DMS53 (cell line): Measurements from ENCODE around the gene FBXO17.
"Not testable (repeated sequence)": the region's sequence is repeated elsewhere in the genome, so short reads cannot be mapped to it uniquely, and the experiment has no call there.

Source experiments
- DNase-seq: peaks from one replicate; lab custom pipeline; 2025; lab: John Stamatoyannopoulos, UW

FBXO17 gene, protein sequence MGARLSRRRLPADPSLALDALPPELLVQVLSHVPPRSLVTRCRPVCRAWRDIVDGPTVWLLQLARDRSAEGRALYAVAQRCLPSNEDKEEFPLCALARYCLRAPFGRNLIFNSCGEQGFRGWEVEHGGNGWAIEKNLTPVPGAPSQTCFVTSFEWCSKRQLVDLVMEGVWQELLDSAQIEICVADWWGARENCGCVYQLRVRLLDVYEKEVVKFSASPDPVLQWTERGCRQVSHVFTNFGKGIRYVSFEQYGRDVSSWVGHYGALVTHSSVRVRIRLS

DNA sequence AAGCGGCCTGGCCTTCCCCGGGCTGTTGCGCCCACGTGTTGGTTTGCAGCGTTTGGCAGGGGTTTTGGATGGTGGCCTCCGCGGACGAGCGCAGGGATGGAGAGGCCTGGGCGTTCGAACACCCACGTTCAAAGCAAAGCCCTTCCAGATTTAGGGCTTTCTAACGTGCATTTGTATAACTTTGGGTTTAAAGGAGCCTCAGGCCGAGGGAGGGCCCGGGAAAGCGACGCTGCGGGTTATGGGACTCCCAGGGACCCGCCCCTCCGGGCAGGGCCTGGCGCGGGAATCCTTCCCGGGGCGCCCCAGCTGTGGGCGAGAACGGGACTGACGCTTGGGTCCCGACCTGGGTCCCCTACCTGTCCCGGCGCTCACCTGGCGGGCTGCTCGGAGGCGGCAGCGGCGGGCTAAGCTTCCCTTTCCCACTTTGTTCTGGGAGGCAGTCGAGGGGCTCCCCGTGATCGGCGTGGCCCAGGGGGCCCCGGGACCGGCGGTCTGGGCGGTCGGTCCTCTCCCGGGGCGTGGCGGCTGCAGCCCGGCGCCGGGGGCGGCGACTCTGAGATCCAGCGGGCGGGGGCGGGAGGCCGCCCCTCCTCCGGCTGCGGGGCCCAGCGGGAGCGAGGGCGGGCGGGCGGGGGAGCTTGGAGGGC, at the start of gene FBXO17:
Gene FBXO17 (minus strand): TSS at position 529 of the 647 bp plus-strand sequence. CDS start 25,423 bp downstream, outside the sequence.
- DNase-seq, result no peak

DNA sequence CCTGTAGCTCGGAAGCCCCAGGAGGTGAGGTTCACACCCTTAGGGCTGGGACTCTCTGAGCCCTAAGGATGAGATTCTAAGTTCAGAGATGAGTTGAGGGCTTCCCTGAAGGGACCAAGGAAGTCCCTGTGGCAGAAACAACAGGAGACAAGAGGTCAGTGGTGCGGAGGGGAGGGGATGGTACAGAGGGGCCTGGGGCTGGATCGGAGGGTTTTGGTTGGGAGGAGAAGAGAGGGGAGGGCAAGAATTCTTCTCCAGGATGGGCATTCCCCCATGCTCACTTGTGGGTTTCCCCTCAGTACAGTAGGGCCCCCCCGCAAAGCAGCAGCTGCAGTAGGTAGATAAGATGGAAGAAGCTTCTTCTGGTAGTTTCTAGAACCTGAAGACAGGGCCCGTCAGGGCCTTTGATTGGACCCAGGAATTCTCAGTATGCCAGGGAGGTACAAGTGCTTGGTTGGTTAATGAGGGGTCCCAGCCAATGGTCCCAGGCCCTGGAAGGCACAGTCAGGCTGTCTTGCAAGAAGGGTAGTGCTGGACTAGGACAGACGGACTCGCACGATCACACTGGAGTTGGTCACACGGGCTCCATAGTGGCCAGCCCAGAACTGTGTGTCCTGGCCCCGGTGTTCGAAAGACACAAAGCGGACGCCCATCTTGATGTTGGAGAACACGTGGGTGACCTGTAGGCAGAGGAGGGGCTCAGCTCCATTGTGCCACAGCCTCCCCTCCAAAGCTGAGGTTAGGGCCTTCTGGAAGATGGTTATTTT, 49.5 kb upstream of the FBXO17 start:
- DNase-seq, result no peak

DNA sequence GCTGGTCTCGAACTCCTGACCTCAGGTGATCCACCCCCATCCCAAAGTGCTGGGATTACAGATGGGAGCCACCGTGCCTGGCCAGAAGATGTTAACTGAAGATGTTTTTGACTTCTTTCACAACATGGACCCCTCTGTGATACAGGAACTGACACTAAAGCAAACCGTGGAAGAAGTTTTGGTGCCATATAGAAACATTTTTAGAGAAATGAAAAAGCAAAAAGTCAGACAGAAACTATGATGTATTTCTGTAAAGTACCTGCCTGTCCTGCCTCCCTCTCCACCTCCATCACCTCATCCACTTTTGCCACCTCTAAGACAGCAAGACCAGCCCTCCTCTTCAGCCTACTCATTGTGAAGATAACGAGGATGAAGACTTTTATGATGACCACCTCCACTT, 45.5 kb upstream of the FBXO17 start:
- no peak for DNase-seq

DNA sequence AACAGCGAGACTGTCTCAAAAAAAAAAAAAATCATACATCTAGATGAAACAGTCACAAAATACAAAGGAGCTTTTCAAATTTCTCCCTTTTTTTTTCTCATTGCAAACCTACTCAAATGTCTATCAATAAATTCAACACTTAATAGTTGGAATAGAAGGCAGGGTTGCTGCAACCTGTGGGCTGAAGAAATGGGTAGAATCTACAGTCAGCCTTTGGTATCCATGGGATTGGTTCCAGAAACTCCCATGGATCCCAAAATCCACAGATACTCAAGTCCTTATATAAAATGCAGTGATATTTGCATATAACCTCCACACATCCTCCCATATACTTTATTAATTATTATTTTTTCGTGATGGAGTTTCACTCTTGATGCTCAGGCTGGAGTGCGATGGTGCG, 42.1 kb upstream of the FBXO17 start:
- DNase-seq, result no peak

DNA sequence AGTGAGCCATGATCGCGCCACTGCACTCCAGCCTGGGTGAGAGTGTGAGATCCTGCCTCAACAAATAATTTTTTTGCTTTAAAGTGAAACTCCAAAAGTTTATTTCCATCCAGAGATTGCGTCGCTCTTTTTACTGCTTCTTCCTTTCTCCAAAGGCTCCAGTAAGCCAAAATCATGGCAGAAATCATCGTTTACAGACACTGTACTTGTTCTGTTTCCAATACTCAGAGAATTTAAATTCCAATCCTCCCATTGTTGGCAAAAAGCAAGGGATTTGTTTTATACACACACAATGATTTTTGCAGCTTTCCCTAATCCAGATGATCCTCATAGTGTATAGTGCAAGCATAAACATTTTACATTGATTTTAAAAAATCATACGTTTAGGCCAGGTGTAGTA, 41.5 kb upstream of the FBXO17 start:
- no peak for DNase-seq

DNA sequence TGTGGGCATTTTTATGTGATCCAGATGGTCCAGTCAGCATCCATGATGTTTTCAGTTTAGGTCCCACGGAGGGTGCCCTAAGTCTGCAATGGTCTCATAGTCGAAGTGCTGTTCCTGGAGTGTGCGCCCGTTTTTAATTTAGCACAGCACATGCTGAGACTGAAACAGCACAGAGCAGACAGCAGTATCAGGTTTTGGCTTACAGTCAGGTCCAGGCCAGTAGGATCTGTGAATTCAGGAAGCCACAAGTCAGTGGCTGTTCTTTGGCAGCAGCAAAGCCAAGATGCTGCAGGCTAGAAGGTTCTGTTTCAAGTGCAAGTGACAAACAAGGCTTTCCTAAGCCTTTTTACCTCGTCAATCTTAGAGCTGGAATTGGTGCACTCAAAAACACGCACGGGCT, 38.5 kb upstream of the FBXO17 start:
- DNase-seq, result no peak

DNA sequence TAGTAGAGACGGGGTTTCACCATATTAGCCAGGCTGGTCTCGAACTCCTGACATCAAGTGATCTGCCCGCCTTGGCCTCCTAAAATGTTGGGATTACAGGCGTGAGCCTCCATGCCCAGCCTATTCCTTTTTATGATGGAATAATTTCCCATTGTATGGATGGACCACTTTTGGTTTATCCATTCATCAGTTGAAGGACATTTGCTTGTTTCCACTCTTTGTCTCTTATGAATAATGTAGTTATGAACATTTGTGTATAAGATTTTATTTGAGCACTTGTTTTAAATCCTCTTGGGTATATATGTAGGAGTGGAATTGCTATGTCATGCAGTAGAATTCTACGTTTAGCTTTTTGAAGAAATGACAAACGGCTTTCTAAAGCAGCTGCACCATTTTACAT, 33.5 kb upstream of the FBXO17 start:
- no peak for DNase-seq

DNA sequence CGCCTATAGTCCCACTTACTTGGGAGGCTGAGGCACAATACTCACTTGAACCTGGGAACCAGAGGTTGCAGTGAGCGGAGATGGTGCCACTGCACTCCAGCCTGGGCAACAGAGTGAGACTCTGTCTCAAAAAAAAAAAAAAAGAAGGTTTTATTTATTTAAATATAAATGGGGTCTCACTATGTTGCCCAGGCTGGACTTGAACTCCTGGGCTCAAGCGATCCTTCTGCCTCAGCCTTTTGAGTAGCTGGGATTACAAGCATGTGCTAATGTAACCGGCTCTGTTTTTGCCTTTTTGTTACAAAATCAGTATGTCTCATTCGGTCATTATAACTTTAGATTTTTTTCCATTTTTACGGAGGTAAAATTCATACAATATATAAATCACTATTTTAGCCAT, 32.6 kb upstream of the FBXO17 start:
- DNase-seq, result no peak

DNA sequence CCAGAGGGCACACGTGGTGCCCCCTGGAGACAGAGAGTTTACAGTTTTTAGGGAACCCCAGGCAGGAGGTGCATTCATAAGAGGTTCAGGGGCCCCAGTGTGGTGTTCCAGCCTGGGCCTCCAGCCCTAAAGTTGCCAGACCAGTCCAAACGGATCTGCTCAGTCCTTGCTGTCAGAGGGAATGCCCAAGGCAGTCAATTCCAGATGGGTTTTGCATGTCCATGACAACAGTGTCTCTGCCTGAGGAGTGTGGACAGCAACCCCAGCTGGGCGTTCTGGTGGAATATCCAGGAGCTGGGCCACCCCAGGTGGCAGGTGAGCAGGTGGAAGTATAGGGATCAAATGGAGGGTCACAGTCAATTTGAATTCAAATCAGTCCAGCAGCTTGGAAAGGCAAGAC, 31.6 kb upstream of the FBXO17 start:
- peak; percentile 28 for DNase-seq

DNA sequence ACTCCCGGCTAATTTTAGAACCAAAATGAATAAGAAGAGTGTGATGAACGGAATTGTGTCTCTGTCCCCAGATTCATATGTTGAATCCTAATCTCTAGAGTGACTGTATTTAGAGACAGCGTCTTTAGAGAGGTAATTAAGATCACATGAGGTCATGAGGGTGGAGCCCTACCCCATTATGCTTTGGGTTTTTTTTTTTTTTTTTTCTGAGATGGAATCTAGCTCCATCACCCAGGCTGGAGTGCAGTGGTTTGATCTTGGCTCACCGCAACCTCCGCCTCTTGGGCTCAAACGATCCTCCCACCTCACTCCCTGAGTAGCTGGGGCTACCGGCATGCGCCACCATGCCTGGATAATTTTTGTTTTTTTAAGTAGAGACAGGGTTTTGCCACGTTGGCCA, 28.9 kb upstream of the FBXO17 start:
- no peak for DNase-seq

DNA sequence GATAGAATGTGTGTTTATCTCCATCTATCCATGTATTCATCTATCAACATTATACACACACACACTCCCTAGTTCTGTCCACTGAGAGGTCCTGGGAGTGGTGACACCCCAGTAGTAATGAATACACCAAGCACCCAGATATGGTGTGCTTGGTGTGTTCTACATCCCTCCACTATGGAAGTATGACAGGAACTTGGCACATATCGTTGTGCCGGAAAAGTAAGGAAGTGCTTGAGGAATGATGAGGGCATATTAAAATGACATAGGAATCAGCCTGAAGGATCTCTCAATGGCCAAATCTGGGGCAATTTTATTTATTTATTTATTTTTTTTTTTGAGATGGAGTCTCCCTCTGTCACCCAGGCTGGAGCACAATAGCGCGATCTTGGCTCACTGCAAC, 28.3 kb upstream of the FBXO17 start:
- no peak for DNase-seq

DNA sequence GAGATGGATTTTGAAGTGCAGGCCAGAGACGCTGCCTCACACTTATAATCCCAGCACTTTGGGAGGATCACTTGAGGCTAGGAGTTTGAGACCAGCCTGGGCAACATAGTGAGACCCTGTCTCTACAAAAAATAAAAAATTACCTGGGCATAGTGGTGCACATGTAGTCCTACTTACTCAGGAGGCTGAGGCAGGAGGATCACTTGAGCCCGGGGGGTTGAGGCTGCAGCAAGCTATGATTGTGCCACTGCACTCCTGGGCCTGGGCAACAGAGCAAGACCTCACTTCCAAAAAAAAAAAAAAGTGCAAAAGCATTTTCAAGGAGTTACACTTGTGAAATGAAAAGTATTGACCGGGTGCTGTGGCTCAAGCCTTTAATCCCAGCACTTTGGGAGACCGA, 27.6 kb upstream of the FBXO17 start:
- no peak for DNase-seq

DNA sequence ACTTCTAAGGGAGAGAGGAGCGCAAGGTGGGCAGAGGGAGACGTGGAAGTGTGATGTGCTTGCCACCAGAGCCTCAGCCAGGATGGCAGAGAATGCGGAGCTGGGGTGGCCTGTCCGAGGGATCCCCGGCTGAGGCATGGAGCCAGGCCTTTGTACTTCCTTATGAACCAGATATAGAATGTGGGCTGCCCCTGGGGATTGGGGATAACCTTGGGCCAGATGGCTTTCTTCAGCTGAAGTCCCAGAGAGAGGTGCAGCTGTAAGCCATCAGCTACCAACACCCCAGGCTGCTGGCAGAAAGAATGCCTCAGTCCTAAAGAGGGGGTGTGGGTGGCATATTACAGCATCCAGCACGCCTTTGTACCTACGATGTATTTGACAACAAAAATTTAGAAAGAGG, 25.5 kb upstream of the FBXO17 start:
- no peak for DNase-seq

DNA sequence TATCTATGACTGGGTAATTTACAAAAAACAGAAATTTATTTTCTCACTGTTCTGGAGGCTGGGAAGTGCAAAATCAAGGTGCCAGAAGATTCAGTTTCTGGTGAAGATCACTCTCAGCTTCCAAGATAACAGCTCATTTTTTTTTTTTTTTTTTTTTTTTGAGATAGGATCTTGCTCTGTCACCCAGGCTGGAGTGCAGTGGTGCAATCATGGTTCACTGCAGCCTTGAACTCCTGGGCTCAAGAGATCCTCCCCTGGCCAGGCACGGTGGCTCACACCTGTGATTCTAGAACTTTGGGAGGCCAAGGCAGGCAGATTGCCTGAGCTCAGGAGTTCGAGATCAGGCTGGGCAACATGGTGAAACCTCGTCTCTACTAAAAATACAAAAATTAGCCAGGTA, 22.0 kb upstream of the FBXO17 start:
- DNase-seq, result not testable (repeated sequence)

DNA sequence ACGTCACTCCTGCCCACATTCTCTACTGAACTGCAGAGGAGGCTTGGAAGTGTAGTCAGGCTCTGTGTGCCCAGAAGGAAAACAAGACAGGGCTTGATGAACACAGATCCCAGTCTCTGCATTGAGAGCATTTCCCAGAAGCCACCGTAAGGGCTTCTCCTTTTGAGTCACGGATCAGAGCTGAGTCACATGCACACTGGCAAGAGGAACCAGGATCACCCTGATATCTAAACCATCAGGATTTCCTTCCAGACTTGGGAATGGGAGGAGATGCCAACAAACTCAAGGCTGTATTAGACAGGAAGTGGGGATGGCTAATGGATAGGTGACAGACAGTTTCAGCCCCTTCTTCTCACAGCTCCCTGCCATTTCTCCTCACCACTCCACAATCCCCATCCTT, 17.7 kb upstream of the FBXO17 start:
- no peak for DNase-seq

DNA sequence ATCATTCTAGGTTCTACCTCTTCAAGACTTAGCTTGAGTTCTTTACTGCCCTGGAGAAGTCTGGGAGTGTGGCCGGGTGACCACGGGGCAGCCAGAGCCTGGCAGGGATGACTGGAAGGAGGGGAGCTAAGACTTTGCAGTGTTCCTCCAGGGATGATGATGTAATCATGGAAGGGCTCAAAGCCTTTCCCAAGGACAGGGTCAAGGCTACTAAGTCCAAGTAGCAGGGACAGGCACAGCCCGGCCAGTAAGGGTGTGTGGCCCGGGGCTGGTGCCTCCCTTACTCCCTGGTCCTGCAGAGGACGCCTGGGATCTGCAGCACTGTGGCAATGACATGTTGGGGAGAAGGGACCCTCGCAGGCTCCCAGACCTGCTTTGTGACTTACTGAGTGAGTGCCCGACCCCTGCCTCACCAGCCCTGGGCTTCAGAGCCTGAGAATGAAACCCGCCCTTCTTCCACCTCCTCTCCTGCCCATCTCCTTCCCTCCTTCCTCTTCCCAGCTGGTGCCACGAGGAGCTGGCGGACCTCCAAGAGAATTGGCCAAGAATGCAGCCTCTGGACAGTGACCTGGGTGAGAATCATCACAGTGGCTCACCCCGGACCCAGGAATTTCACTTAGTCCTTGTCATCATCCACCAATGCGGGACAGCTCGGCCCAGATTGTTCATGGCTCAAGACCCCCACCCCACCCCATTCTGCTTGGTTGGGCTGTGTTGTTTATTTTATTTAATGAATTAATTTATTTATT, 15.6 kb upstream of the FBXO17 start:
- DNase-seq, result no peak

DNA sequence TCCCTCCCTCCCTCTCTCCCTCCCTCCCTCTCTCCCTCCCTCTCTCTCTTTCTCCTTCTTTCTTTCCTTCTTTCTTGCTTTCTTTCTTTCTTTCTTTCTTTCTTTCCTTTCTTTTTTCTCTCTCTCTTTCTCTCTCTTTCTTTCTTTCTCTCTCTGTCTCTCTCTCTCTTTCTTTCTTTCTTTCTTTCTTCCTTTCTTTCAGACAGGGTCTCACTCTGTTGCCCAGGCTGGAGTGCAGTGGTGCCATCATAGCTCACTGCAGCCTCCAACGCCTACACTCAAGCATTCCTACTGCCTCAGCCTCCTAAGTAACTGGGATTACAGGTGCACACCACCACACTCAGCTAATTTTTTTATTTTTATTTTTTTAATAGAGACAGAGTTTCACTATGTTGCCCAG, 14.1 kb upstream of the FBXO17 start:
- not testable (repeated sequence) for DNase-seq

DNA sequence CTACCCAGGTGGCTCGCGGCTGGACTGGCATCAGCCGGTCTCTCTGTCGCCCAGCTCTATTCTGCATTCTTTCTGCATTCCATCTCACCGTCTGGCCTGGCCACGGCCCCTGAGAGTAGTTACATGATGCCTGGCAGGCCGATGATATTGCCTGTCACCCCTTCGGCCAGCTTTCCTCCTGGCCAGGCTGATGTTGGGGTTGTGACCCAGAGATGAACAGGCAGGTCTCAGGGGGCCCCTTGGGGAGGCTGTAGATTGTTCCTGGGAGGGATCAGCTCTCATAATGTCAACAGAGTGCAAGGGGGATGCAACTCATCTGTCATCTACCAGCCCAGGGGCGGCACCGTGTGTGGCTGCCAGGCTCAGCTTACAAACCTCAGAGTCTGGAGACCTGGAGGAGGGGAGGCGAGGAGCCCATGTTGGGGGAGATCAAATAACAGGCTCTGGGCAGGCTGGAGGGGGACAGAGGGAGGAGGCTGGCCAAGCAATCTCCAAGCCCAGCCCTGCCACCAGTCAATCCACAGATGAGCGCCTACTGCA, 13.6 kb upstream of the FBXO17 start:
- peak; percentile 36 for DNase-seq

DNA sequence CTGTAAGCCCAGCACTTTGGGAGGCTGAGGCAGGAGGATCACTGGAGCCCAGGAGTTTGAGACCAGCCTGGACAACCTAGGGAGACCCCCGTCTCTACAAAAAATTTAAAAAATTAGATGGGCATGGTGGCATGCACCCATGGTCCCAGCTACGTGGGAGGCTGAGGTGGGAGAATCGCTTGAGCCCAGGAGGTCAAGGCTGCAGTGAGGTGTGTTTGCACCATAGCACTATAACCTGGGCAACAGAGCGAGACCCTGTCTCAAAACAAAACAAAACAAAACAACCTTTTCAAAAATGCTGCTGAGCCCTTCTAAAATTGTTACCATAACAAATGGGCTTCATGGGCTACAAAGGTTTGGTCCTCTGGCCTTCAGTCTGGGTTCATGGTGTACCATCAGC, 13.1 kb upstream of the FBXO17 start:
- not testable (repeated sequence) for DNase-seq

DNA sequence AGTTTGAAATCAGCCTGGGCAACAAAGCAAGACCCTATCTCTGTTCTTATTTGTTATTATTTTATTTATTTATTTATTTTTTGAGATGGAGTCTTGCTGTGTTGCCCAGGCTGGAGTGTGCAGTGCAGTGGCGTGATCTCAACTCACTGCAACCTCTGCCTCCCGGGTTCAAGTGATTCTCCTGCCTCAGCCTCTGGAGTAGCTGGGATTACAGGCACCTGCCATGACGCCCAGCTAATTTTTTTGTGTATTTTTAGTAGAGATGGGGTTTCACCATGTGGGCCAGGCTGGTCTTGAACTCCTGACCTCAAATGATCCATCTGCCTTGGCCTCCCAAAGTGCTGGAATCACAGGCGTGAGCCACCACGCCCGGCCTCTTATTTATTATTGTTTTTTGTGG, 12.2 kb upstream of the FBXO17 start:
- DNase-seq, result not testable (repeated sequence)

DNA sequence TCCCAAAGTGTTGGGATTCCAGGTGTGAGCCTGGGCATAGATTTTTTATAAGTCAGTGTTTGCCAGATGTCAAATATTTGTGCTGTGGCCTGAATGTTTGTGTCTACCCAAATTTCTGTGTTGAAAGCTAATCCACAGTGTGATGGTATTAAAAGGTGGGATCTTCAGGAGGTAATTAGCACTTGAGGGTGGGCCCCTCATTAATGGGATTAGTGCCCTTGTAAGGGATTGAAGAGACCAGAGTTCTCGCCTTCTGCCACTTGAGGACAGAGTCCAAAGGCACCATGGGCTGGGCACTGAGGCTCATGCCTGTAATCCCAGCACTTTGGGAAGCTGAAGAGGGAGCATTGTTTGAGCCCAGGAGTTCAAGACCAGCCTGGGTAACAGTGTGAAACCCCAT, 9.7 kb upstream of the FBXO17 start:
- no peak for DNase-seq
